Tibial nerve (tissue), 4 donors: ENCODE measurements around the gene APC2.

Experiments
- CTCF ChIP-seq, 5 experiments: fragments of 200-600 bp in 3 of 5; fragments of 450-650 bp in 2 of 5; sonication (generic) in 3 of 5; IDR thresholded peaks; one replicate each; pipeline ENCODE4 v1.5.1; 2016 to 2019; ENCODE audit warnings: antibody characterized with exemption in 5 of 5, mild to moderate bottlenecking in 3 of 5, moderate library complexity in 2 of 5
- EP300 ChIP-seq, 2 donors: sonication (generic); formaldehyde crosslinking; IDR thresholded peaks; one replicate each; pipeline ENCODE4 v1.6.1; 2017; ENCODE audit warnings: antibody characterized with exemption in 2 of 2, mild to moderate bottlenecking in 1 of 2
- POLR2A ChIP-seq, 2 donors: fragments of 450-650 bp; IDR thresholded peaks; one replicate each; pipeline ENCODE4 v1.6.1; 2017; ENCODE audit warnings: antibody characterized with exemption in 2 of 2, mild to moderate bottlenecking in 2 of 2, moderate library complexity in 2 of 2

DNA sequence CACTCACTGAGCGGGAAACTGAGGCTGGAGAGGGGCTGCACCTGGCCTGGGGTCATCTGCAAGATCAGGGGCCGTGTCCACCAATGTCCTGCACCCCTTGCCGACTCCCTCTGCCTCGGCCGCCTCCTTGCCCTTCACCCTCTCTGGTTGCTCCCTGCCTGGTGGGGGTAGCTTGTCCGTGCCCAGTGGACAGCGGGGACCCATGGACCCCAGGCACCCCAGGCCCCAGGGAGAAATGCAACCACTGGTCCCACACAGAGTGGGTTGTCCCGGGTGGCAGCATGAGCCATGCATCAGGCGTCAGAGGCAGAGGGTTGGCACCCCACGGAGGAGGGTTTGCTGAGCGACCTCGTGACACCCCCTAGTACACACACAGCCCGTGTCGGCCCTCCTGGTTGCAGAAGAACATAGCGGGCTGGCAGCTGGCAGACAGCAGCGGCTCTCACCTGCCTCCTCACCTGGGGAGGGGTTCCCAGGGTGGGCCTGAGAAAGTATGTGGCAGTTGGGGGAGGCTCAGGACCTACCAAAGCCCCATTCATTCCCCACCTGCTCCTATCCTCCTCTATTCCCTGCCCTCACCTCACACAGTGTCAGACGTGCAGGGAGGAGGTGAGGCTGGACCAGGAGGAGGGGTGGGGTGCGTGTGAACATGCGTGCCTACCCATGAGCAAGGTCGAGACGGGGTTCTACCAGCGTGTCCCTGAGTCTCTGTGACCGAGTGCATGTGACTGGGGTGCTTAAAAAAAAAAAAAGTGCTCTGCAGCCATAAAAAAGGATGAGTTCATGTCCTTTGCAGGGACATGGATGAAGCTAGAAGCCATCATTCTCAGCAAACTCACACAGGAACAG, 54.2 kb downstream of the APC2 start:
- no peak for TF ChIP-seq CTCF (IDR thresholded peaks at IDR 0.05)
- TF ChIP-seq POLR2A (IDR thresholded peaks at IDR 0.05) = no peak
- no peak for TF ChIP-seq EP300 (IDR thresholded peaks at IDR 0.05)
